SK-N-SH treated with all-trans-retinoic acid at 6 μM for 48 hours (cell line): ENCODE data around the gene TNC.

Source experiments
- ARNTL ChIP-seq: fragments of 450-650 bp; formaldehyde crosslinking; IDR thresholded peaks from 2 replicates; pipeline ENCODE4 v1.5.0; 2020; ENCODE audit warnings: low read depth, mild to moderate bottlenecking, moderate library complexity, borderline replicate concordance
- BACH2 ChIP-seq: fragments of 250-450 bp; sonication (Bioruptor Pico); IDR thresholded peaks from 2 replicates; pipeline ENCODE4 v1.9.0; 2021; ENCODE audit warnings: mild to moderate bottlenecking, borderline replicate concordance
- CREB5 ChIP-seq: fragments of 250-450 bp; sonication (Bioruptor Pico); IDR thresholded peaks from 2 replicates; pipeline ENCODE4 v1.5.1; 2020; ENCODE audit warnings: low read depth, mild to moderate bottlenecking, moderate library complexity
- RARB ChIP-seq: fragments of 250-450 bp; sonication (Bioruptor Pico); IDR thresholded peaks from 2 replicates; pipeline ENCODE4 v1.8.0; 2021; ENCODE audit warnings: mild to moderate bottlenecking, moderate library complexity
- SNAI2 ChIP-seq: fragments of 250-450 bp; sonication (Bioruptor Pico); IDR thresholded peaks from 2 replicates; pipeline ENCODE4 v1.5.0; 2020; ENCODE audit warnings: mild to moderate bottlenecking, moderate library complexity
- TOX ChIP-seq: fragments of 250-450 bp; sonication (Bioruptor Pico); IDR thresholded peaks from 2 replicates; pipeline ENCODE4 v1.8.0; 2021; ENCODE audit warnings: mild to moderate bottlenecking, moderate library complexity, borderline replicate concordance
- ZC3H10 ChIP-seq: fragments of 250-450 bp; sonication (Bioruptor Pico); IDR thresholded peaks from 2 replicates; pipeline ENCODE4 v1.5.1; 2021; ENCODE audit warnings: mild to moderate bottlenecking, moderate library complexity
- ZFP3 ChIP-seq: fragments of 250-450 bp; sonication (Bioruptor Pico); IDR thresholded peaks from 2 replicates; pipeline ENCODE4 v1.5.0; 2020; ENCODE audit warnings: mild to moderate bottlenecking, moderate library complexity
- ZNF565 ChIP-seq: fragments of 450-650 bp; formaldehyde crosslinking; conservative IDR thresholded peaks from 2 replicates; pipeline ENCODE4 v1.5.0; 2020; ENCODE audit warnings: low read depth, mild to moderate bottlenecking, moderate library complexity
- ZNF8 ChIP-seq: fragments of 450-650 bp; formaldehyde crosslinking; IDR thresholded peaks from 2 replicates; pipeline ENCODE4 v1.5.0; 2020; ENCODE audit warnings: mild to moderate bottlenecking, moderate library complexity

- no peak for TF ChIP-seq RARB
- no peak for TF ChIP-seq ZC3H10 (CRISPR knock-in tag)
- no peak for TF ChIP-seq CREB5 (CRISPR knock-in tag)
- TF ChIP-seq TOX (CRISPR knock-in tag), result no peak
- TF ChIP-seq SNAI2, result no peak
- TF ChIP-seq ZNF8 (CRISPR knock-in tag), result no peak
- no peak for TF ChIP-seq BACH2
- no peak for TF ChIP-seq ZNF565 (CRISPR knock-in tag)
- no peak for TF ChIP-seq ARNTL
- TF ChIP-seq ZFP3, result no peak
Observed at GRCh38 chr9:115143689-115144088, 25.7 kb upstream of the TNC start.
